ENCODE measurements around the gene COMMD4. TPM values are rescaled to one million over a fixed set of nuclear protein-coding genes. Genes with fewer than 3 reads are reported as not detected.

Gene COMMD4
- total RNA-seq, 1 donor from 2014 or later, result 57.5 TPM

DNA sequence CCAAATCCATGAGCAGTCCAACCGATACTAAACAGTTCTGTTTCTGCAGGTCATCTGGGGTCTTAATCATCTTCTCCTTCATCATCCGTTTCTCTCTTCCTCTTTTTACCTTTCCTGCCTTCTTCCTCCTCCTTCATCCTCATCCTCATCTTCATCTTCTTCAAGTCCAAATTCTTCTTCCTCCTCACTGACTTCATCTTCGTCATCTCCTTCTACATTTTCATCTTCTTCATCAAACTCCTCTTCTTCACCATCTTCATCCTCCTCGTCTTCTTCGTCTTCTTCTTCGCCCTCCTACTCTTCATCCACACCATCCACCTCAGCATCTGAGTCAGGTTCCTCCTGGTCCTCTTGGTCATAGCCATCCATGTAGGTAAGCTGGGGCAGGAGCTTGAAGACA, 14.2 kb upstream of the COMMD4 start:
- DNase-seq (no peak), ATAC-seq (no peak)
- H3K4me1 ChIP-seq, result no peaks in the 10 kb centered on the region
- intact Hi-C loops (cut with DNase I), result no loop called here
- no peaks in the 10 kb centered on the region for H3K36me3 ChIP-seq
- TF ChIP-seq, protein P1, sequence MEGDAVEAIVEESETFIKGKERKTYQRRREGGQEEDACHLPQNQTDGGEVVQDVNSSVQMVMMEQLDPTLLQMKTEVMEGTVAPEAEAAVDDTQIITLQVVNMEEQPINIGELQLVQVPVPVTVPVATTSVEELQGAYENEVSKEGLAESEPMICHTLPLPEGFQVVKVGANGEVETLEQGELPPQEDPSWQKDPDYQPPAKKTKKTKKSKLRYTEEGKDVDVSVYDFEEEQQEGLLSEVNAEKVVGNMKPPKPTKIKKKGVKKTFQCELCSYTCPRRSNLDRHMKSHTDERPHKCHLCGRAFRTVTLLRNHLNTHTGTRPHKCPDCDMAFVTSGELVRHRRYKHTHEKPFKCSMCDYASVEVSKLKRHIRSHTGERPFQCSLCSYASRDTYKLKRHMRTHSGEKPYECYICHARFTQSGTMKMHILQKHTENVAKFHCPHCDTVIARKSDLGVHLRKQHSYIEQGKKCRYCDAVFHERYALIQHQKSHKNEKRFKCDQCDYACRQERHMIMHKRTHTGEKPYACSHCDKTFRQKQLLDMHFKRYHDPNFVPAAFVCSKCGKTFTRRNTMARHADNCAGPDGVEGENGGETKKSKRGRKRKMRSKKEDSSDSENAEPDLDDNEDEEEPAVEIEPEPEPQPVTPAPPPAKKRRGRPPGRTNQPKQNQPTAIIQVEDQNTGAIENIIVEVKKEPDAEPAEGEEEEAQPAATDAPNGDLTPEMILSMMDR (IDR thresholded peaks at IDR 0.05), result no peak
- H3K27ac ChIP-seq, result no peak overlapping the region
- no peaks in the 10 kb centered on the region for H3K9me3 ChIP-seq
- no peaks in the 10 kb centered on the region for H3K27me3 ChIP-seq
- no peak overlapping the region for H3K4me3 ChIP-seq

DNA sequence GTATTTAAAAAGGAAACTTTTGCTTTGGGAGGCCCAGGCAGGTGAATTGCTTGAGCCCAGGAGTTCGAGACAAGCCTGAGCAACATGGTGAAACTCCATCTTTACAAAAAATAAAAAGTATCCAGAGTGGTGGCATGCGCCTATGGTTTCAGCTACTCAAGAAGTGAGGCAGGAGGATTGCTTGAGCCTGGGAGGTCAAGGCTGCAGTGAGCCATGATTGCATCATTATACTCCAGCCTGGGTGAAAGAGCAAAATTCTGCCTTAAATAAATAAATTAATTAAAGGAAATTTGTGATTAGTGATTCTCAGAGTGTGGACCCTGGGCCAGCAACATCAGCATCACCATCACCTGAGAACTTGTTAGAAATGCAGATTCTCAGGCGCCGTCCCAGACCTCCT, 9.9 kb upstream of the COMMD4 start:
- Histone ChIP-seq H3K4me1 (no peaks in the 10 kb centered on the region), H3K9me3 (no peaks in the 10 kb centered on the region), H3K36me3 (no peaks in the 10 kb centered on the region), H3K27ac (no peak overlapping the region), H3K4me3 (no peak overlapping the region), H3K27me3 (no peaks in the 10 kb centered on the region)
- TF ChIP-seq, protein P1 (IDR thresholded peaks at IDR 0.05), result no peak
- no peak for DNase-seq
- intact Hi-C loops (cut with DNase I), result no loop called here
- no peak for ATAC-seq

DNA sequence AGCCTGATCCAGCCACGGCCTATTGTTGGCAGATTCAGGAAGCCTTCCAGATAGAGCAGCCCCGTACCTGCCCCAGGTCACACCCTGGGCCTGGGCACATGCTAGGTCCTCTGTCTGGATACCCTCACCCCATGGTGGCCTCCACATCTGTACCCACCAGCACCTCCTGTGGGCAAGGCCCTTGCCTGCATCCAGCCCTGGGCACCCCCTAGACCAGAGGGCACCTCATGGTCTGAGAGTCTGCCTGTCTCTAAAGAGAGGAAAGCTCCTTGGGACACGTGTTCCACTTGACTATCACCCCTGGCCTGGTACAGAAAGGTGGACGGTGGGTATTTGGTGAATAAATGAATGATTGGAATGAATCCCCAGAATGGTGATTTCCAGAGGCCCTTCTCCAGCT, 8.9 kb upstream of the COMMD4 start:
- Histone ChIP-seq H3K36me3 (no peaks in the 10 kb centered on the region), H3K9me3 (no peaks in the 10 kb centered on the region), H3K4me1 (no peaks in the 10 kb centered on the region), H3K4me3 (no peak overlapping the region), H3K27me3 (no peaks in the 10 kb centered on the region), H3K27ac (no peak overlapping the region)
- ATAC-seq (no peak), DNase-seq (no peak)
- intact Hi-C loops (cut with DNase I), result no loop called here
- TF ChIP-seq, protein P1 (IDR thresholded peaks at IDR 0.05), result no peak

DNA sequence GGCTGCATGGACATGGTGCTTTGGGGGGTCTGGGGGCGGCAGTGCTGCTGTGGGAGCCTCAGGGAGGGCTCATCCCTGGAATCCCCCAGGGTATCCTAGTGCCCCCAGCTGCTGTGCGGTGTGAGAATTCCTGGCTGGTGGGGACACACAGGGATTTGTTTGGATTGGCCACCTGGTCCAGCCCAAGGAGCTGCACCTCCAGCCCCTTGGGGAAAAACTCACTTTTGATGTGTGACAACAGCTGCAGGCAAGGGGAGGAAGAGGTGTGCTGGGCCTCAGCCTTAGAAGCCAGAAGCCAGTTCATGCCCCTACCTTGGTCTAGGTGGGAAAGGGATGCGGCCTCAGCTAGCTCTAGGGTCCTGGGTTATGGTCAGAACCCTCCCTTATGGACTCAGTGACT, 8.4 kb upstream of the COMMD4 start:
- ATAC-seq, result no peak
- intact Hi-C loops (cut with DNase I), result no loop called here
- TF ChIP-seq, protein P1 (IDR thresholded peaks at IDR 0.05), result no peak

DNA sequence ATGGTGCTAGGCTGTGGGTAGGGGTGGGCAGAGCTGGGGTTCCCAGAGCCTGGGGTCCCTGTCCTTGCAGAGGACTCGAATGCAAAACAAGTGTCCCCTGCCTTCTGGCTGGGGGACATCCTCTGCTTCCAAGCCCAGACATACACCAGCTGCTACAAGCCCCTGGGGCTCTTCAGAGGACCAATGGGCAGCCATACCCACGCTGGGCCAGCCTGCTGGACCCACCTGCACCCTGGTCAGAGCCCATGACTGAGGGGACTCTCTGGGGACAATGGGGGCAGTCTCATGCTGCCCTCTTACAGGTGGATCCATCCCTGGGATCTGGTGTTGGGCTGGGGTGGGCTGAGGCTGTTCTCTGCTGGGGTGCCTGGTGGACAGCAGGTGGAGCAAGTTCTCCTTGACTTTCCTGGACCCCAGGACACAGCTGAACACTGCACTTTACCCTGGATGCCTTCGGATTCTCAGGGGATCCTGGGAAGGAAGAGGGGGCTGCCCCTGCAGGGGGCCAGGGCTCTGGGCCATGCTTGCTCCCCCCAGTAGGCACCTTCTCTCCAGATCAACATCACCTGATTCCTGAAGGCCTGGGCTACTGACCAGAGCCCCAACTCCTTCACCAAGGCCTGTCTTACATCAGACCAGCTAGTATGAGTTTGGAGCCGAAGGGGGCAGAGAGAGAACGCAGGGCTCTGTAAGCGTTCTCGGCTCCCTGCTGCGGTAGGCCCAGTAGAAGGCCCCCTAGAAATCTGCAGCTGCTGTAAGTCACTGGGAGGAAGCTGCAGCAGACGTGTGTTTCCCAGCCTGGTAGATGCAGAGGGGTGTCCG, 7.2 kb upstream of the COMMD4 start:
- Histone ChIP-seq H3K27me3 (no peaks in the 10 kb centered on the region), H3K4me1 (no peaks in the 10 kb centered on the region), H3K27ac (no peak overlapping the region), H3K9me3 (no peaks in the 10 kb centered on the region), H3K36me3 (no peaks in the 10 kb centered on the region), H3K4me3 (no peak overlapping the region)
- intact Hi-C loops (cut with DNase I), result no loop called here
- ATAC-seq, result no peak
- TF ChIP-seq, protein P1 (IDR thresholded peaks at IDR 0.05), result no peak
- no peak for DNase-seq

More for the DNA sequence above, 8.4 kb upstream of the COMMD4 start:
- Histone ChIP-seq H3K4me3 (no peak overlapping the region), H3K9me3 (no peaks in the 10 kb centered on the region), H3K4me1 (no peaks in the 10 kb centered on the region), H3K36me3 (no peaks in the 10 kb centered on the region), H3K27me3 (no peaks in the 10 kb centered on the region), H3K27ac (no peak overlapping the region)
- no peak for DNase-seq
